ENCODE data around the gene CYP46A1. TPM values are rescaled to one million over a fixed set of nuclear protein-coding genes. Genes with fewer than 3 reads are reported as not detected.
"Not testable (repeated sequence)": the region's sequence is repeated elsewhere in the genome, so short reads cannot be mapped to it uniquely, and the experiment has no call there.

Gene CYP46A1
- total RNA-seq, 4 donors from 2014 or later = 0.18 to 2.2 (median 0.45) TPM

- in situ Hi-C loops (cut with MboI; ENCODE audit: low sequenced_read_pairs in 4 of 4) = no loop called here
Observed at GRCh38 chr14:99659333-99659741, 24.8 kb upstream of the CYP46A1 start.

GRCh38 chr14:99660006-99660566 is 24.0 kb upstream of the CYP46A1 start:
- Histone ChIP-seq H3K4me1 (no peaks in the 10 kb centered on the region), H3K4me3 (no peak overlapping the region), H3K9me3 (no peaks in the 10 kb centered on the region), H3K27ac (no peak overlapping the region), H3K36me3 (no peaks in the 10 kb centered on the region), H3K27me3 (peaks cover 24 to 43% (median 30%) of the 10 kb centered on the region in 3 donors)
- intact Hi-C loops (cut with DNase I; ENCODE audit: low total_unique reads) = no loop called here
- TF ChIP-seq, protein P1, sequence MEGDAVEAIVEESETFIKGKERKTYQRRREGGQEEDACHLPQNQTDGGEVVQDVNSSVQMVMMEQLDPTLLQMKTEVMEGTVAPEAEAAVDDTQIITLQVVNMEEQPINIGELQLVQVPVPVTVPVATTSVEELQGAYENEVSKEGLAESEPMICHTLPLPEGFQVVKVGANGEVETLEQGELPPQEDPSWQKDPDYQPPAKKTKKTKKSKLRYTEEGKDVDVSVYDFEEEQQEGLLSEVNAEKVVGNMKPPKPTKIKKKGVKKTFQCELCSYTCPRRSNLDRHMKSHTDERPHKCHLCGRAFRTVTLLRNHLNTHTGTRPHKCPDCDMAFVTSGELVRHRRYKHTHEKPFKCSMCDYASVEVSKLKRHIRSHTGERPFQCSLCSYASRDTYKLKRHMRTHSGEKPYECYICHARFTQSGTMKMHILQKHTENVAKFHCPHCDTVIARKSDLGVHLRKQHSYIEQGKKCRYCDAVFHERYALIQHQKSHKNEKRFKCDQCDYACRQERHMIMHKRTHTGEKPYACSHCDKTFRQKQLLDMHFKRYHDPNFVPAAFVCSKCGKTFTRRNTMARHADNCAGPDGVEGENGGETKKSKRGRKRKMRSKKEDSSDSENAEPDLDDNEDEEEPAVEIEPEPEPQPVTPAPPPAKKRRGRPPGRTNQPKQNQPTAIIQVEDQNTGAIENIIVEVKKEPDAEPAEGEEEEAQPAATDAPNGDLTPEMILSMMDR (IDR thresholded peaks at IDR 0.05 in 4 of 5, conservative IDR thresholded peaks at IDR 0.05 in 1 of 5) = no peak
- no peak for TF ChIP-seq POLR2A (IDR thresholded peaks at IDR 0.05)
- ATAC-seq (no peak), DNase-seq (no peak)
- in situ Hi-C loops (cut with MboI; ENCODE audit: low sequenced_read_pairs in 4 of 4) = no loop called here

More at GRCh38 chr14:99659333-99659741, 24.8 kb upstream of the CYP46A1 start:
- Histone ChIP-seq H3K27me3 (peaks cover 24 to 43% (median 30%) of the 10 kb centered on the region in 3 donors), H3K27ac (no peak overlapping the region), H3K36me3 (no peaks in the 10 kb centered on the region), H3K4me1 (no peaks in the 10 kb centered on the region), H3K4me3 (no peak overlapping the region), H3K9me3 (no peaks in the 10 kb centered on the region)
- DNase-seq (no peak), ATAC-seq (no peak)
- no peak for TF ChIP-seq POLR2A (IDR thresholded peaks at IDR 0.05)
- TF ChIP-seq, protein P1 (IDR thresholded peaks at IDR 0.05 in 4 of 5, conservative IDR thresholded peaks at IDR 0.05 in 1 of 5) = no peak
- intact Hi-C loops (cut with DNase I; ENCODE audit: low total_unique reads) = no loop called here

DNA sequence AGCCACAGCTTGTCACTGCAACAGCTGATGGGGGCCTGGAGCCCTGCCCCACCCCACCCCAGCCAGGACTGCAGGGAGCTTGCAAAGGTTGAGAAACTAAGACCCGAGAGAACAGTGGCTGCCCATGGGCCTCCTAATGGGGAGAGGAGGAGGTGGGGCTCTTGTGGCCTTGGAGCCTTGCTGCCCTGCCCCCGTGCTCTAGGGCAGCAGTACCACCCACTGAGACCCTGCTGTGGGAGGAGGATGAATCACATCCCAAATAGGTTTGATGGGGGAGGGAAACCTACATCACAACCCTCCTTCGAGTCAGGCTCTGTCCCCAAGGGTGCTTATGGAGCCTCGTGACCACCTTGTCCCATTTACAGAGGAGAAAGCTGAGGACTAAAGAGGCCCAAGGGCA is 23.3 kb upstream of the CYP46A1 start:
- Histone ChIP-seq H3K36me3 (no peaks in the 10 kb centered on the region), H3K9me3 (no peaks in the 10 kb centered on the region), H3K4me3 (no peak overlapping the region), H3K27me3 (peaks cover 21 to 38% (median 30%) of the 10 kb centered on the region in 3 donors), H3K4me1 (no peaks in the 10 kb centered on the region), H3K27ac (no peak overlapping the region)
- TF ChIP-seq, protein P1 (IDR thresholded peaks at IDR 0.05 in 4 of 5, conservative IDR thresholded peaks at IDR 0.05 in 1 of 5) = no peak
- DNase-seq = no peak
- intact Hi-C loops (cut with DNase I; ENCODE audit: low total_unique reads) (no loop called here), in situ Hi-C loops (cut with MboI; ENCODE audit: low sequenced_read_pairs in 4 of 4) (no loop called here)
- ATAC-seq = no peak

GRCh38 chr14:99661206-99661605 is 22.9 kb upstream of the CYP46A1 start:
- H3K4me1 ChIP-seq; intact Hi-C loops (cut with DNase I; ENCODE audit: low total_unique reads); H3K36me3 ChIP-seq; DNase-seq; H3K9me3 ChIP-seq; in situ Hi-C loops (cut with MboI; ENCODE audit: low sequenced_read_pairs in 4 of 4); H3K4me3 ChIP-seq; H3K27ac ChIP-seq; ATAC-seq: not testable (repeated sequence)
- H3K27me3 ChIP-seq = peaks cover 21 to 35% (median 30%) of the 10 kb centered on the region in 3 donors

- Histone ChIP-seq H3K27ac (no peak overlapping the region), H3K4me1 (no peaks in the 10 kb centered on the region), H3K36me3 (no peaks in the 10 kb centered on the region), H3K9me3 (no peaks in the 10 kb centered on the region), H3K27me3 (peaks cover 20 to 30% (median 27%) of the 10 kb centered on the region in 3 donors), H3K4me3 (no peak overlapping the region)
- no peak for DNase-seq
- no peak for TF ChIP-seq POLR2A (IDR thresholded peaks at IDR 0.05)
- TF ChIP-seq, protein P1 (IDR thresholded peaks at IDR 0.05 in 4 of 5, conservative IDR thresholded peaks at IDR 0.05 in 1 of 5) = no peak
- ATAC-seq = no peak
- in situ Hi-C loops (cut with MboI; ENCODE audit: low sequenced_read_pairs in 4 of 4) = no loop called here
- intact Hi-C loops (cut with DNase I; ENCODE audit: low total_unique reads) = no loop called here
Observed at GRCh38 chr14:99662846-99663245, 21.3 kb upstream of the CYP46A1 start.
